ENCODE measurements around the gene DIRAS1.
A peak's percentile ranks its signal among the peaks of the same experiment; 100 is the strongest.

DIRAS1 gene

GRCh38 chr19:2755448-2755705 is 34.2 kb upstream of the DIRAS1 start:
- no peak for DNase-seq (ENCODE audit: low read depth)

GRCh38 chr19:2754659-2755447 is 33.7 kb upstream of the DIRAS1 start:
- DNase-seq (ENCODE audit: low read depth), result no peak

- DNase-seq (ENCODE audit: low read depth), result no peak
Observed at GRCh38 chr19:2751438-2751830, 30.3 kb upstream of the DIRAS1 start.

GRCh38 chr19:2750808-2751437 is 29.8 kb upstream of the DIRAS1 start:
- DNase-seq (ENCODE audit: low read depth), result no peak

- no peak for DNase-seq (ENCODE audit: low read depth)
Observed at GRCh38 chr19:2747349-2747748, 26.2 kb upstream of the DIRAS1 start.

- DNase-seq (ENCODE audit: low read depth), result no peak
Observed at GRCh38 chr19:2744113-2744512, 22.9 kb upstream of the DIRAS1 start.

GRCh38 chr19:2743099-2743498 is 21.9 kb upstream of the DIRAS1 start:
- no peak for DNase-seq (ENCODE audit: low read depth)

- DNase-seq (ENCODE audit: low read depth), result no peak
Observed at GRCh38 chr19:2740314-2740656, 19.1 kb upstream of the DIRAS1 start.

- DNase-seq (ENCODE audit: low read depth), result peak; percentile 97
Observed at GRCh38 chr19:2739602-2740313, 18.6 kb upstream of the DIRAS1 start, which contains the start of gene SLC39A3. SLC39A3 (minus strand) TSS chr19:2740017; CDS start chr19:2737257, 2,760 bp downstream.

- DNase-seq (ENCODE audit: low read depth), result no peak
Observed at GRCh38 chr19:2736550-2737190, 15.5 kb upstream of the DIRAS1 start.

- no peak for DNase-seq (ENCODE audit: low read depth)
Observed at GRCh38 chr19:2735374-2735773, 14.2 kb upstream of the DIRAS1 start.

GRCh38 chr19:2734589-2735288 is 13.6 kb upstream of the DIRAS1 start:
- DNase-seq (ENCODE audit: low read depth), result no peak

GRCh38 chr19:2733930-2734588 is 12.9 kb upstream of the DIRAS1 start:
- DNase-seq (ENCODE audit: low read depth), result no peak

- DNase-seq (ENCODE audit: low read depth), result no peak
Observed at GRCh38 chr19:2732883-2733282, 11.7 kb upstream of the DIRAS1 start.

GRCh38 chr19:2732157-2732725 is 11.1 kb upstream of the DIRAS1 start:
- no peak for DNase-seq (ENCODE audit: low read depth)

GRCh38 chr19:2731181-2731995 is 10.2 kb upstream of the DIRAS1 start:
- DNase-seq (ENCODE audit: low read depth), result no peak

GRCh38 chr19:2729943-2730818 is 9.0 kb upstream of the DIRAS1 start:
- no peak for DNase-seq (ENCODE audit: low read depth)

GRCh38 chr19:2728783-2729387 is 7.7 kb upstream of the DIRAS1 start:
- DNase-seq (ENCODE audit: low read depth), result no peak

- DNase-seq (ENCODE audit: low read depth), result no peak
Observed at GRCh38 chr19:2727640-2727944, 6.4 kb upstream of the DIRAS1 start.
